CD14-positive monocyte (primary cell): ENCODE data around the gene DNAH10. TPM values are rescaled to one million over a fixed set of nuclear protein-coding genes. Genes with fewer than 3 reads are reported as not detected.

Source experiments
- DNase-seq, 3 donors: peaks; one replicate each; pipeline ENCODE4 v3.0.0-alpha.2; 2011 to 2022
- H2AFZ ChIP-seq: 2 replicates; pipeline ENCODE4 v1.6.0; 2012; ENCODE audit warnings: mild to moderate bottlenecking, low read depth, low read length, inconsistent platforms; ENCODE audit not compliant: insufficient read depth, poor library complexity, severe bottlenecking
- H3K27ac ChIP-seq, 2 donors: 1 replicate in 1 of 2; 2 replicates in 1 of 2; pipeline ENCODE4 v1.5.1; 2012 to 2013; ENCODE audit warnings: low read length in 2 of 2, control low read depth in 1 of 2, inconsistent platforms in 1 of 2, low read depth in 1 of 2, mild to moderate bottlenecking in 1 of 2
- H3K27me3 ChIP-seq, 2 donors: one replicate each; pipeline versions ENCODE4 v1.6.0 to v1.6.1; 2011 to 2013; ENCODE audit warnings: low read length in 2 of 2; ENCODE audit not compliant: control insufficient read depth in 2 of 2, insufficient read depth in 2 of 2
- H3K36me3 ChIP-seq, 2 donors: replicated peaks in 1 of 2; 1 replicate in 1 of 2; 2 replicates in 1 of 2; pipeline versions ENCODE4 v1.5.1 to v1.6.1; 2012 to 2013; ENCODE audit warnings: low read length in 2 of 2, control low read depth in 1 of 2, inconsistent platforms in 1 of 2, mild to moderate bottlenecking in 1 of 2; ENCODE audit not compliant: insufficient read depth in 2 of 2, control insufficient read depth in 1 of 2
- H3K4me1 ChIP-seq, 2 donors: 1 replicate in 1 of 2; 2 replicates in 1 of 2; pipeline versions ENCODE4 v1.5.1 to v1.6.1; 2012 to 2013; ENCODE audit warnings: low read length in 2 of 2, control low read depth in 1 of 2, inconsistent platforms in 1 of 2, mild to moderate bottlenecking in 1 of 2, moderate library complexity in 1 of 2; ENCODE audit not compliant: insufficient read depth in 2 of 2, control insufficient read depth in 1 of 2
- H3K4me2 ChIP-seq: replicated peaks from 2 replicates; pipeline ENCODE3; 2012; ENCODE audit warnings: low read length, moderate library complexity, mild to moderate bottlenecking; ENCODE audit not compliant: poor library complexity, severe bottlenecking; ENCODE audit errors: extremely low read depth
- H3K4me3 ChIP-seq, 3 experiments: fragments of 200-600 bp in 1 of 3; sonication (generic) in 1 of 3; replicated peaks in 1 of 3; 1 replicate in 2 of 3; 2 replicates in 1 of 3; pipeline ENCODE4 v1.5.1; 2011 to 2013; ENCODE audit warnings: low read length in 3 of 3, mild to moderate bottlenecking in 3 of 3, control low read depth in 2 of 3, low read depth in 2 of 3, inconsistent platforms in 1 of 3, moderate library complexity in 1 of 3
- H3K79me2 ChIP-seq: 2 replicates; pipeline ENCODE4 v1.6.0; 2012; ENCODE audit warnings: mild to moderate bottlenecking, control low read depth, inconsistent platforms, low read length, moderate library complexity; ENCODE audit not compliant: insufficient read depth
- H3K9ac ChIP-seq: 2 replicates; pipeline ENCODE4 v1.6.0; 2017; ENCODE audit warnings: low read length, mild to moderate bottlenecking; ENCODE audit not compliant: insufficient read depth, poor library complexity, severe bottlenecking
- H3K9me3 ChIP-seq, 2 donors: replicated peaks in 1 of 2; 1 replicate in 1 of 2; 2 replicates in 1 of 2; pipeline versions ENCODE4 v1.5.1 to v1.6.1; 2012 to 2013; ENCODE audit warnings: low read length in 2 of 2, control low read depth in 1 of 2; ENCODE audit not compliant: control insufficient read depth in 1 of 2, insufficient read depth in 1 of 2
- H4K20me1 ChIP-seq: 2 replicates; pipeline ENCODE4 v1.6.0; 2012; ENCODE audit warnings: mild to moderate bottlenecking, low read length, control low read depth, moderate library complexity; ENCODE audit not compliant: insufficient read depth
- H3K27ac Mint-ChIP-seq, 7 donors: one replicate each; pipeline ENCODE4 v1.8.0; 2020; ENCODE audit warnings: mild to moderate bottlenecking in 7 of 7, mixed read lengths in 7 of 7, moderate library complexity in 6 of 7, inconsistent platforms in 2 of 7
- H3K27me3 Mint-ChIP-seq, 3 donors: one replicate each; pipeline ENCODE4 v1.8.0; 2021 to 2022; ENCODE audit warnings: low read depth in 3 of 3, mild to moderate bottlenecking in 3 of 3, mixed read lengths in 3 of 3, moderate library complexity in 3 of 3, inconsistent platforms in 1 of 3
- H3K36me3 Mint-ChIP-seq, 2 donors: one replicate each; pipeline ENCODE4 v1.8.0; 2020; ENCODE audit warnings: mixed read lengths in 2 of 2, inconsistent platforms in 1 of 2, mild to moderate bottlenecking in 1 of 2
- H3K4me1 Mint-ChIP-seq: one replicate; pipeline ENCODE4 v1.8.0; 2020; ENCODE audit warnings: mild to moderate bottlenecking, mixed read lengths
- H3K4me3 Mint-ChIP-seq, 2 donors: one replicate each; pipeline ENCODE4 v1.8.0; 2020; ENCODE audit warnings: mild to moderate bottlenecking in 2 of 2, mixed read lengths in 2 of 2, moderate library complexity in 1 of 2
- H3K9me3 Mint-ChIP-seq, 7 donors: one replicate each; pipeline ENCODE4 v1.8.0; 2020 to 2022; ENCODE audit warnings: mixed read lengths in 7 of 7, mild to moderate bottlenecking in 6 of 7, moderate library complexity in 6 of 7, inconsistent platforms in 2 of 7
- WGBS: methylation state at CpG from one replicate; pipeline ENCODE4 v1.1.5; 2013; ENCODE audit warnings: missing lambda C conversion rate; ENCODE audit not compliant: insufficient coverage; 5-methylcytosine and 5-hydroxymethylcytosine counted together
- intact Hi-C, 2 donors: fragments of 100-400 bp; cut with micrococcal nuclease; formaldehyde crosslinking; loops; one replicate each; pipeline versions ENCODE4 v1.15.0 to v1.15.1; 2023
- polyA plus RNA-seq, 3 donors: library from polyadenylated mRNA; depleted of rRNA in 1 of 3; unstranded in 2 of 3; stranded (reverse) in 1 of 3; fragments of 300-500 nt in 2 of 3; fragments of >200 nt in 1 of 3; fragmentation: Illumina TruSeq in 2 of 3; gene quantifications; 1 replicate in 2 of 3; 2 replicates in 1 of 3; pipeline ENCODE4 v1.2.3, GENCODE V29; 2012 to 2021
- TF ChIP-seq, protein P1 (sequence below): fragments of 200-600 bp; IDR thresholded peaks from one replicate; pipeline ENCODE4 v1.8.0; 2022; ENCODE audit warnings: antibody characterized with exemption, mild to moderate bottlenecking

Gene DNAH10
- polyA plus RNA-seq, 3 donors, result not detected

DNA sequence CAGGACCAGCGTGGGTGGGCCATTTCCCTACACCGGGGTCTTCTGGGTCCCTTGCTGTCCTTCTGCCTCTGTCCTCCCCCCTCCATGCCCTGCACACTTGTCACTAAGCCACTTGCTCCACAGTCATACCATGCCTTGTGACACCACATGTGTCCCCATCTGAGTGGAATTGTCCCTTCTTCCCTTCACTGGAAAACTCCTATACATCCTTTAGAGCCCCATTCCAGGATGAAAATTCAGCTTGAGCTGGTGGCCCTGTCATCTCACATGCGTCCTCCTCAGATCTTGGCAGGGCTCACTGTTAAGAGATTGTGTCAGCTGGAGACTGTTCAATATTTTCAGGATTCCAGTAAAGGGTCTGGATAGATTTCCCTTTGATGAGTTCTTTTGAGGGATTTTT is 87.4 kb downstream of the DNAH10 start:
- Mint-ChIP-seq H3K27ac (no peak overlapping the region), H3K27me3 (peaks cover 1 to 4% (median 2%) of the 10 kb centered on the region in 3 donors), H3K4me1 (no peaks in the 10 kb centered on the region), H3K36me3 (no peaks in the 10 kb centered on the region), H3K4me3 (no peak overlapping the region), H3K9me3 (no peaks in the 10 kb centered on the region)
- Histone ChIP-seq H3K9ac (no peak overlapping the region), H3K36me3 (no peaks in the 10 kb centered on the region), H3K79me2 (no peaks in the 10 kb centered on the region), H3K27me3 (no peaks in the 10 kb centered on the region), H4K20me1 (no peaks in the 10 kb centered on the region), H3K9me3 (no peaks in the 10 kb centered on the region), H2AFZ (no peak overlapping the region), H3K4me2 (no peak overlapping the region), H3K27ac (no peak overlapping the region), H3K4me1 (no peaks in the 10 kb centered on the region), H3K4me3 (no peak overlapping the region)
- 100% methylated on average over 1 of the region's 3 CpGs for WGBS
- intact Hi-C loops, result no loop called here
- TF ChIP-seq, protein P1, sequence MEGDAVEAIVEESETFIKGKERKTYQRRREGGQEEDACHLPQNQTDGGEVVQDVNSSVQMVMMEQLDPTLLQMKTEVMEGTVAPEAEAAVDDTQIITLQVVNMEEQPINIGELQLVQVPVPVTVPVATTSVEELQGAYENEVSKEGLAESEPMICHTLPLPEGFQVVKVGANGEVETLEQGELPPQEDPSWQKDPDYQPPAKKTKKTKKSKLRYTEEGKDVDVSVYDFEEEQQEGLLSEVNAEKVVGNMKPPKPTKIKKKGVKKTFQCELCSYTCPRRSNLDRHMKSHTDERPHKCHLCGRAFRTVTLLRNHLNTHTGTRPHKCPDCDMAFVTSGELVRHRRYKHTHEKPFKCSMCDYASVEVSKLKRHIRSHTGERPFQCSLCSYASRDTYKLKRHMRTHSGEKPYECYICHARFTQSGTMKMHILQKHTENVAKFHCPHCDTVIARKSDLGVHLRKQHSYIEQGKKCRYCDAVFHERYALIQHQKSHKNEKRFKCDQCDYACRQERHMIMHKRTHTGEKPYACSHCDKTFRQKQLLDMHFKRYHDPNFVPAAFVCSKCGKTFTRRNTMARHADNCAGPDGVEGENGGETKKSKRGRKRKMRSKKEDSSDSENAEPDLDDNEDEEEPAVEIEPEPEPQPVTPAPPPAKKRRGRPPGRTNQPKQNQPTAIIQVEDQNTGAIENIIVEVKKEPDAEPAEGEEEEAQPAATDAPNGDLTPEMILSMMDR, result no peak
- no peak for DNase-seq

DNA sequence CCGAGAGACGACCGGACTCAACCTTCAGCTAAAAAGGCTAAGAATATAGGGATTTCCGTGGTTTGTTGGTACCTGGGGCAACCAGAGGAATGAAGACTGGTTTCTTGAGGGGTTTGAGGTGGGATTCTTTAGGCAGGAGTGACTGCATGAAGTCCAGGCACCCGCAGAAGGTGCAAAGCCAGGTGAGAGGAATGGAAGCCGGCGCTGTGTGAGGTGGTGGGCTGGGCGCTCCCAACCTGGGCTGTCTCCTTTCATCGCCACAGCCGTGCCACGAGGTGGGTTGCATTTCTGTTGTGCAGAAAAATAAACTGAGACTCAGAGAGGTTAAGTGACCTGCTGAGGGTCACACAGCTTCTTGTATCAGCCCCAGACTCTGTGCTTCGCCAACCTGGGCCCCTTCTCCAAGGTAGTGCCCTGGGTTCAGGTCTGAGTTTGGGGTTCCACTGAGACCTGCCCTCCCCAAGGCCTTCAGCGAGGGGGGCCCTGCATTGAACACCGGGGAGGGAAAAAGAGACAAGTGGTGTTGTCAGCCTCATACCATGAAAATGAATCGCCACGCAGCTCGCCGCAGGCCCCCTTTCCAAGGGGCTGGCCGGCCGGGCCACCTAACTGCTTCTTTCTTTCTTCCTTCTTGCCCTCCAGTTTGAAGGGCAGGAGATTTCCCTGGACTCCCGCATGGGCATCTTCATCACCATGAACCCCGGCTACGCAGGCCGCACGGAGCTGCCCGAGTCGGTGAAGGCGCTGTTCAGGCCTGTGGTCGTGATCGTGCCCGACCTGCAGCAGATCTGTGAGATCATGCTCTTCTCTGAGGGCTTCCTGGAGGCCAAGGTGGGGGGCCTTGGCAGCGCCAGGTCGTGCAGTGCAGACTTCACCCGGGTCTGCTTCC is 88.4 kb downstream of the DNAH10 start:
- no peak for DNase-seq
- Mint-ChIP-seq H3K27me3 (peaks cover 1 to 4% (median 2%) of the 10 kb centered on the region in 3 donors), H3K36me3 (no peaks in the 10 kb centered on the region), H3K9me3 (no peaks in the 10 kb centered on the region), H3K27ac (no peak overlapping the region), H3K4me1 (no peaks in the 10 kb centered on the region), H3K4me3 (no peak overlapping the region)
- Histone ChIP-seq H3K9me3 (no peaks in the 10 kb centered on the region), H4K20me1 (no peaks in the 10 kb centered on the region), H2AFZ (no peak overlapping the region), H3K36me3 (no peaks in the 10 kb centered on the region), H3K9ac (no peak overlapping the region), H3K27me3 (no peaks in the 10 kb centered on the region), H3K79me2 (no peaks in the 10 kb centered on the region), H3K27ac (no peak overlapping the region), H3K4me3 (no peak overlapping the region), H3K4me1 (no peaks in the 10 kb centered on the region), H3K4me2 (no peak overlapping the region)
- WGBS, result 96% methylated on average over 32 of the region's 34 CpGs
- intact Hi-C loops, result no loop called here
- TF ChIP-seq, protein P1, result no peak
